ENCODE results near the gene FRAT1.
A peak's percentile ranks its signal among the peaks of the same experiment; 100 is the strongest.

The FRAT1 gene

DNA sequence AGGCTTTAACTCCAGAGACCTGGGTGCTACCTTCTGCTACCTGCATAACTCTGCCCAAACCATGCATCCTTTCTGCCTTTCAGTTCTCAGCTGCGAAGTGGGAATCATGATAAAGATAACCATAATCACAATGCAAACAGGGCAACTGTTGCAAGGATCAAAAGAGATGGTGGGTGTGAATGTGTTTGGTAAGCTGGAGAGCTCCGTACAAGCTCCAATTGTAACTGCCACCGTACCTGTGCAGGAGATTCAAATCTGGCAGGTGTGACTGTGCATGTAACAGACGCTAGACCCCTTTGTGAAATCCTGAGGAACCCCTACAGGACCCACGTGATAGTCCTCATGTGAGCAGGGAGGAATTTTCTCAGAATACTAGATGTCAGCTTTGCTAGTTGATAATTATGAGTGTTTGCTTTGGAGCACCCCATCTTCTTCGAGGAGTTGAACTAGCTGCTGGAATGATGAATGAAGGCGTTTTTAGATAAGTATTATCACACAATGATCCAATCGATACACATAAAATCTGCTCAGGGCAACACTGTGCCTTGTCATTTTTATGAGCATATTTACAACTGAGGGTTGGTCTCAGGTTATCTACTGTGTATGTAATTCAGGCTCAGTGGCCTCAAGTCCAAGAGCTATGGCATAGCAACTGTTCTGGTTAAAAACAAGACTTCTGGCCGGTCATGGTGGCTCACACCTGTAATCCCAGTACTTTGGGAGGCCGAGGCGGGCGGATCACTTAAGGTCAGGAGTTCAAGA lies 30.9 kb downstream of the FRAT1 start:
- Histone ChIP-seq H2AFZ (ENCODE audit: insufficient read depth, low read length, poor library complexity) (no peak overlapping the region), H3K9me3 (ENCODE audit: insufficient read depth, low read depth, low read length) (no peaks in the 10 kb centered on the region), H4K91ac (ENCODE audit: low read depth, low read length) (no peak overlapping the region), H3K14ac (ENCODE audit: low read length) (no peak overlapping the region), H2BK5ac (ENCODE audit: low read depth, low read length, poor library complexity) (no peak overlapping the region), H2AK5ac (ENCODE audit: low read length) (no peak overlapping the region), H3K4me3 (ENCODE audit: low read depth, low read length) (no peak overlapping the region), H4K8ac (ENCODE audit: low read depth, low read length) (no peak overlapping the region), H2BK12ac (ENCODE audit: low read length) (no peak overlapping the region), H3K79me2 (ENCODE audit: control insufficient read depth, insufficient read depth, low read length, poor library complexity) (no peaks in the 10 kb centered on the region), H3K9ac (ENCODE audit: low read length) (no peak overlapping the region), H3K18ac (ENCODE audit: low read length) (no peak overlapping the region), H2BK120ac (ENCODE audit: insufficient read depth, low read length, poor library complexity) (no peak overlapping the region), H3K4me2 (ENCODE audit: low read length) (no peak overlapping the region), H3K79me1 (ENCODE audit: low read length) (no peaks in the 10 kb centered on the region), H3K27ac (ENCODE audit: low read depth, low read length) (no peak overlapping the region), H3K4ac (ENCODE audit: low read depth, low read length) (no peak overlapping the region), H3K27me3 (ENCODE audit: insufficient read depth, low read length) (no peaks in the 10 kb centered on the region), H3K36me3 (ENCODE audit: control insufficient read depth in 1 of 2, insufficient read depth in 2 of 2, low read length in 2 of 2) (peaks cover 0 to 6% of the 10 kb centered on the region in 2 experiments), H4K12ac (ENCODE audit: low read depth, low read length) (no peak overlapping the region), H3K4me1 (ENCODE audit: control insufficient read depth in 1 of 2, insufficient read depth in 2 of 2, low read length in 2 of 2) (peaks cover 0 to 3% of the 10 kb centered on the region in 2 experiments), H3K23ac (ENCODE audit: low read length) (no peak overlapping the region)
- no CpG with 5 or more reads among the region's 12 CpGs for WGBS (ENCODE audit: extremely low coverage, insufficient coverage, insufficient read length)
- DNase-seq = no peak

DNA sequence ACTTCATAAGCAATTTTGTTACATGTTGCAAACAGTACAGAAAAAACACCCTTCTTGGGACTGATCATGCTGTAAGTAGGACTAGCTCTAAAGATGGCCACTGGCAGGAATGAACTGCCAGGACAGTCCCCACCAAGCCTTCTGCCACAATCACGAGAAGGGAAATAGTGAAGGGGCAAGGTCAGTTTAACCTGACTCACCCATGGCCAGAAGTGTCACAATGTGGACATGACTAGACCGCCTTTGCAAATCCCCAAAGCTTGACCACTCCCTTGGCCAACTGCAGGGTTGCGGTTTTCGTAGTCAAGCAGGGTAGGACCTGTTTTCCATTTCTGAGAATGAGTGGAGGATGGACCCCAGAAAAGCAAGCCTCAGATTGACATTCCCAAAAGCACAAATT lies 34.9 kb downstream of the FRAT1 start:
- Histone ChIP-seq H3K4me2 (ENCODE audit: low read length) (no peak overlapping the region), H2BK12ac (ENCODE audit: low read length) (no peak overlapping the region), H3K79me1 (ENCODE audit: low read length) (no peaks in the 10 kb centered on the region), H3K18ac (ENCODE audit: low read length) (no peak overlapping the region), H4K8ac (ENCODE audit: low read depth, low read length) (no peak overlapping the region), H4K91ac (ENCODE audit: low read depth, low read length) (no peak overlapping the region), H3K36me3 (ENCODE audit: control insufficient read depth in 1 of 2, insufficient read depth in 2 of 2, low read length in 2 of 2) (peaks cover 18 to 27% of the 10 kb centered on the region in 2 experiments), H3K4me3 (ENCODE audit: low read depth, low read length) (no peak overlapping the region), H3K9me3 (ENCODE audit: insufficient read depth, low read depth, low read length) (no peaks in the 10 kb centered on the region), H3K23ac (ENCODE audit: low read length) (no peak overlapping the region), H4K12ac (ENCODE audit: low read depth, low read length) (no peak overlapping the region), H3K79me2 (ENCODE audit: control insufficient read depth, insufficient read depth, low read length, poor library complexity) (no peaks in the 10 kb centered on the region), H3K4me1 (ENCODE audit: control insufficient read depth in 1 of 2, insufficient read depth in 2 of 2, low read length in 2 of 2) (peaks cover 0 to 3% of the 10 kb centered on the region in 2 experiments), H3K14ac (ENCODE audit: low read length) (no peak overlapping the region), H2BK120ac (ENCODE audit: insufficient read depth, low read length, poor library complexity) (no peak overlapping the region), H2AFZ (ENCODE audit: insufficient read depth, low read length, poor library complexity) (no peak overlapping the region), H2AK5ac (ENCODE audit: low read length) (no peak overlapping the region), H3K27me3 (ENCODE audit: insufficient read depth, low read length) (no peaks in the 10 kb centered on the region), H3K27ac (ENCODE audit: low read depth, low read length) (no peak overlapping the region), H3K4ac (ENCODE audit: low read depth, low read length) (no peak overlapping the region), H3K9ac (ENCODE audit: low read length) (no peak overlapping the region), H2BK5ac (ENCODE audit: low read depth, low read length, poor library complexity) (no peak overlapping the region)
- WGBS (ENCODE audit: extremely low coverage, insufficient coverage, insufficient read length) = no CpG with 5 or more reads among the region's 4 CpGs
- DNase-seq = peak in 1 of 2 donors; percentile 36

DNA sequence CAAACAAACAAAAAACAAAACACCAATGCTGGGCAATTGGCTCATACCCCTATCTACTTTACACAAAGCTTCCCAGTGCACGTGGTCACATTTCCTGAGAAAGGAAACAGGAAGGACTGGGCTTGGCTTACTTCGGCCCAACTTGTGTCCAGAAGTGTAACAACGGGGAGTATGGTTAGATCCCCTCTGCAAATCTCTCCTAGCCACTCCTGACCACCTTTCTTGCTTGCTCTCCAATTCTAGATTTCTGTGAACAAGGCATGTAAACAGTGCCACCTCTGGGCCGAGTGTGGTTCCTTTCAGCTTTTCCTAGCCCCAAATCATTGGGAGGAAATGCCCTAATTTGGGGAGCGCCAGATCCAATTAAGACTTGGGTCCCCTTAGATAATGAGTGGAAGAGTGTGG lies 36.5 kb downstream of the FRAT1 start:
- Histone ChIP-seq H3K4me3 (ENCODE audit: low read depth, low read length) (no peak overlapping the region), H2AK5ac (ENCODE audit: low read length) (no peak overlapping the region), H4K8ac (ENCODE audit: low read depth, low read length) (no peak overlapping the region), H3K4me1 (ENCODE audit: control insufficient read depth in 1 of 2, insufficient read depth in 2 of 2, low read length in 2 of 2) (no peaks in the 10 kb centered on the region), H3K79me2 (ENCODE audit: control insufficient read depth, insufficient read depth, low read length, poor library complexity) (no peaks in the 10 kb centered on the region), H3K9ac (ENCODE audit: low read length) (no peak overlapping the region), H2BK120ac (ENCODE audit: insufficient read depth, low read length, poor library complexity) (no peak overlapping the region), H3K14ac (ENCODE audit: low read length) (no peak overlapping the region), H3K9me3 (ENCODE audit: insufficient read depth, low read depth, low read length) (no peaks in the 10 kb centered on the region), H3K4me2 (ENCODE audit: low read length) (no peak overlapping the region), H3K4ac (ENCODE audit: low read depth, low read length) (no peak overlapping the region), H3K23ac (ENCODE audit: low read length) (no peak overlapping the region), H2BK5ac (ENCODE audit: low read depth, low read length, poor library complexity) (no peak overlapping the region), H3K27ac (ENCODE audit: low read depth, low read length) (no peak overlapping the region), H2BK12ac (ENCODE audit: low read length) (no peak overlapping the region), H3K18ac (ENCODE audit: low read length) (no peak overlapping the region), H4K12ac (ENCODE audit: low read depth, low read length) (no peak overlapping the region), H3K36me3 (ENCODE audit: control insufficient read depth in 1 of 2, insufficient read depth in 2 of 2, low read length in 2 of 2) (peaks cover 26 to 38% of the 10 kb centered on the region in 2 experiments), H4K91ac (ENCODE audit: low read depth, low read length) (no peak overlapping the region), H3K27me3 (ENCODE audit: insufficient read depth, low read length) (no peaks in the 10 kb centered on the region), H2AFZ (ENCODE audit: insufficient read depth, low read length, poor library complexity) (no peak overlapping the region), H3K79me1 (ENCODE audit: low read length) (no peaks in the 10 kb centered on the region)
- DNase-seq = peak in 1 of 2 donors; percentile 76
- WGBS (ENCODE audit: extremely low coverage, insufficient coverage, insufficient read length) = no CpG with 5 or more reads among the region's 5 CpGs

DNA sequence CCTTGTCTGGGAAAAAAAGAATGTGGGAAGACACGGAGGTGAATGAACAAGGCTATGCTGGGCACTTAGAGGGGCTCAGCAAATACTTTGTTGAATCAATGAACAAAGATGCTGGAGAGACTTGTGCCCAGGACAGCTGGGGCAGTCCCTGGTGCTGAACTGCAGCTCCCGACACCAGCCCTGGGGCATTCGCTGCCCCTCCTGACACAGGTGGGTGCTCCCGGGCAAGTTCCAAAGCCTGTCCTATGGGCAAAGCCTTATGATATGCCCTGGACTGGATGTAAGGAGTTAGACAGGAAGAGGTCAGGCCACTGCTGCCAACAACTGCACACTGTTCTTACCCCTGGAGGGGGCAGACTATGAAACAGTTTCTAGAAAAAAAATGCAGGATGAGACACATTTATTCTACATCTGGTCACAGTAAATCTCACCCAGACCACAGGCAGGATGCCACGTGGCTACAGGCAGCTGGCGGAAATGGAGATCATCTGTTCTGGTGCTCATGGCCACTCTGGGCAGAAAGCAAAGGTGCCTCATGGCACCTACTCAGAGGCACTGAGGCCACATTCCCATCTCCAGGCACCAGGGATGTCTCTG lies 37.3 kb downstream of the FRAT1 start:
- Histone ChIP-seq H4K8ac (ENCODE audit: low read depth, low read length) (no peak overlapping the region), H3K27ac (ENCODE audit: low read depth, low read length) (no peak overlapping the region), H2AK5ac (ENCODE audit: low read length) (no peak overlapping the region), H2BK5ac (ENCODE audit: low read depth, low read length, poor library complexity) (no peak overlapping the region), H4K12ac (ENCODE audit: low read depth, low read length) (no peak overlapping the region), H3K18ac (ENCODE audit: low read length) (no peak overlapping the region), H3K27me3 (ENCODE audit: insufficient read depth, low read length) (no peaks in the 10 kb centered on the region), H2BK120ac (ENCODE audit: insufficient read depth, low read length, poor library complexity) (no peak overlapping the region), H3K4me3 (ENCODE audit: low read depth, low read length) (no peak overlapping the region), H3K79me2 (ENCODE audit: control insufficient read depth, insufficient read depth, low read length, poor library complexity) (no peaks in the 10 kb centered on the region), H3K9ac (ENCODE audit: low read length) (no peak overlapping the region), H3K4me1 (ENCODE audit: control insufficient read depth in 1 of 2, insufficient read depth in 2 of 2, low read length in 2 of 2) (no peaks in the 10 kb centered on the region), H3K79me1 (ENCODE audit: low read length) (no peaks in the 10 kb centered on the region), H3K9me3 (ENCODE audit: insufficient read depth, low read depth, low read length) (no peaks in the 10 kb centered on the region), H3K4ac (ENCODE audit: low read depth, low read length) (no peak overlapping the region), H4K91ac (ENCODE audit: low read depth, low read length) (no peak overlapping the region), H3K36me3 (ENCODE audit: control insufficient read depth in 1 of 2, insufficient read depth in 2 of 2, low read length in 2 of 2) (peaks cover 29 to 38% of the 10 kb centered on the region in 2 experiments), H2AFZ (ENCODE audit: insufficient read depth, low read length, poor library complexity) (no peak overlapping the region), H3K23ac (ENCODE audit: low read length) (no peak overlapping the region), H3K14ac (ENCODE audit: low read length) (no peak overlapping the region), H3K4me2 (ENCODE audit: low read length) (no peak overlapping the region), H2BK12ac (ENCODE audit: low read length) (no peak overlapping the region)
- WGBS (ENCODE audit: extremely low coverage, insufficient coverage, insufficient read length) = no CpG with 5 or more reads among the region's 6 CpGs
- DNase-seq = no peak
